Left lung (tissue), 10 donors: ENCODE results near the gene ATG16L1. TPM values are rescaled to one million over a fixed set of nuclear protein-coding genes. Genes with fewer than 3 reads are reported as not detected.
A peak's percentile ranks its signal among the peaks of the same experiment; 100 is the strongest.

Experiments
- ATAC-seq: fragments of 200-7000 bp; cut with Tn5 transposase; one replicate; pipeline ENCODE4 v1.9.1; 2020; ENCODE audit warnings: moderate library complexity
- DNase-seq, 4 donors: peaks; one replicate each; pipeline ENCODE4 v3.0.0-alpha.2; 2013 to 2020
- H3K27ac ChIP-seq, 2 donors: fragments of 200-600 bp; sonication (generic) in 1 of 2; one replicate each; pipeline versions ENCODE4 v1.5.0 to v1.8.0; 2020 to 2021
- H3K27me3 ChIP-seq, 2 donors: fragments of 200-600 bp; sonication (generic) in 1 of 2; one replicate each; pipeline versions ENCODE4 v1.5.0 to v1.8.0; 2020 to 2021
- H3K36me3 ChIP-seq, 2 donors: fragments of 200-600 bp; sonication (generic) in 1 of 2; one replicate each; pipeline versions ENCODE4 v1.5.0 to v1.8.0; 2020 to 2021
- H3K4me1 ChIP-seq, 2 donors: fragments of 200-600 bp; one replicate each; pipeline ENCODE4 v1.8.0; 2021
- H3K4me3 ChIP-seq, 2 donors: fragments of 200-600 bp; sonication (generic) in 1 of 2; one replicate each; pipeline versions ENCODE4 v1.5.0 to v1.8.0; 2020 to 2021; ENCODE audit warnings: mild to moderate bottlenecking in 1 of 2
- H3K9me3 ChIP-seq, 2 donors: fragments of 200-600 bp; sonication (generic) in 1 of 2; one replicate each; pipeline versions ENCODE4 v1.5.0 to v1.8.0; 2020 to 2021
- CTCF ChIP-seq, 2 donors: fragments of 200-600 bp; sonication (generic) in 1 of 2; IDR thresholded peaks; one replicate each; pipeline versions ENCODE4 v1.5.0 to v1.8.0; 2021; ENCODE audit warnings: antibody characterized with exemption in 2 of 2
- intact Hi-C, 2 donors: fragments of 100-400 bp; cut with DNase I; formaldehyde crosslinking; loops; one replicate each; pipeline versions ENCODE4 v1.11.2 to v1.14.2; 2022
- polyA plus RNA-seq, 6 donors: library from polyadenylated mRNA; unstranded; fragments of 120-200 nt; gene quantifications; one replicate each; pipeline ENCODE4 v1.2.1, GENCODE V29; 2013; ENCODE audit not compliant: insufficient read length in 6 of 6
- total RNA-seq, 2 donors: library from RNA; stranded (reverse); fragmentation: NEBNext Ultra II Directional; extraction: Animal tissue kit (Norgen Biotek cat#: 25700); gene quantifications; one replicate each; pipeline ENCODE4 v1.2.1, GENCODE V29; 2021
- donor health status: DM: no; HTN: yes; CAD: no.
- donor health status: DM: no; HTN: no; CAD: no.

Gene ATG16L1
- total and polyA plus RNA-seq, 8 donors, result 21.1 to 29.4 (median 23.7) TPM

- no peak overlapping the region for H3K27ac ChIP-seq
- intact Hi-C loops, result no loop called here
- ATAC-seq, result peak; percentile 60
These were observed 20.2 kb downstream of the ATG16L1 start for GRCh38 chr2:233271693-233272092.

GRCh38 chr2:233273120-233273519, 21.6 kb downstream of the ATG16L1 start:
- intact Hi-C loops, result no loop called here
- no peak for DNase-seq
- no peak for ATAC-seq
- peaks cover 0 to 4% of the 10 kb centered on the region in 2 donors for H3K4me1 ChIP-seq
- no peak overlapping the region for H3K27ac ChIP-seq
- H3K9me3 ChIP-seq, result no peaks in the 10 kb centered on the region
- peaks cover 0 to 99% of the 10 kb centered on the region in 2 donors for H3K36me3 ChIP-seq
- no peak overlapping the region for H3K4me3 ChIP-seq
- no peak for TF ChIP-seq CTCF (IDR thresholded peaks at IDR 0.05)
- H3K27me3 ChIP-seq, result no peaks in the 10 kb centered on the region

More at GRCh38 chr2:233271693-233272092, 20.2 kb downstream of the ATG16L1 start:
- Histone ChIP-seq H3K27me3 (no peaks in the 10 kb centered on the region), H3K9me3 (no peaks in the 10 kb centered on the region), H3K4me3 (no peak overlapping the region), H3K36me3 (peaks cover 0 to 99% of the 10 kb centered on the region in 2 donors), H3K4me1 (peaks cover 0 to 4% of the 10 kb centered on the region in 2 donors)
- peak in 1 of 4 donors; percentile 30 for DNase-seq
- TF ChIP-seq CTCF (IDR thresholded peaks at IDR 0.05), result no peak

- Histone ChIP-seq H3K36me3 (peaks cover 0 to 97% of the 10 kb centered on the region in 2 donors), H3K27me3 (no peaks in the 10 kb centered on the region), H3K27ac (no peak overlapping the region), H3K9me3 (no peaks in the 10 kb centered on the region), H3K4me1 (peaks cover 0 to 4% of the 10 kb centered on the region in 2 donors), H3K4me3 (no peak overlapping the region)
- intact Hi-C loops, result no loop called here
- ATAC-seq (no peak), DNase-seq (no peak)
- no peak for TF ChIP-seq CTCF (IDR thresholded peaks at IDR 0.05)
These were observed 23.8 kb downstream of the ATG16L1 start for GRCh38 chr2:233275223-233275622.

GRCh38 chr2:233278921-233279320, 27.4 kb downstream of the ATG16L1 start:
- Histone ChIP-seq H3K9me3 (no peaks in the 10 kb centered on the region), H3K27me3 (no peaks in the 10 kb centered on the region), H3K36me3 (peaks cover 0 to 97% of the 10 kb centered on the region in 2 donors), H3K4me1 (no peaks in the 10 kb centered on the region), H3K27ac (no peak overlapping the region), H3K4me3 (no peak overlapping the region)
- TF ChIP-seq CTCF (IDR thresholded peaks at IDR 0.05), result no peak
- DNase-seq (no peak), ATAC-seq (no peak)
- intact Hi-C loops, result no loop called here

- Histone ChIP-seq H3K27ac (no peak overlapping the region), H3K9me3 (no peaks in the 10 kb centered on the region), H3K4me1 (no peaks in the 10 kb centered on the region), H3K27me3 (no peaks in the 10 kb centered on the region), H3K36me3 (peaks cover 0 to 97% of the 10 kb centered on the region in 2 donors), H3K4me3 (no peak overlapping the region)
- TF ChIP-seq CTCF (IDR thresholded peaks at IDR 0.05), result no peak
- intact Hi-C loops, result no loop called here
- no peak for ATAC-seq
- no peak for DNase-seq
These were observed 28.7 kb downstream of the ATG16L1 start for GRCh38 chr2:233280114-233280693.
